Stimulated activated effector memory CD8-positive, alpha-beta T cell treated with anti-CD3 and anti-CD28 coated beads, Interleukin-12 subunit alpha, Interleukin-12 subunit beta, amount 100 ng/mL, for 72 hours (primary cell): Measurements from ENCODE around the gene GGTLC2.
"Not testable (repeated sequence)": the region's sequence is repeated elsewhere in the genome, so short reads cannot be mapped to it uniquely, and the experiment has no call there.

Experiments used
- ATAC-seq: fragments of 150-1000 bp; cut with Tn5 transposase; 2 replicates; pipeline ENCODE4 v1.10.0; 2021
- DNase-seq, 2 donors: peaks; one replicate each; pipeline ENCODE4 v3.0.0; 2021 to 2022; ENCODE audit warnings: low spot score in 2 of 2
- H3K27ac Mint-ChIP-seq: one replicate; pipeline ENCODE4 v1.8.0; 2022; ENCODE audit warnings: mild to moderate bottlenecking, mixed read lengths
- H3K36me3 Mint-ChIP-seq: one replicate; pipeline ENCODE4 v1.8.0; 2022; ENCODE audit warnings: mild to moderate bottlenecking, mixed read lengths
- H3K4me1 Mint-ChIP-seq: one replicate; pipeline ENCODE4 v1.8.0; 2022; ENCODE audit warnings: mixed read lengths
- H3K4me3 Mint-ChIP-seq: one replicate; pipeline ENCODE4 v1.8.0; 2022; ENCODE audit warnings: mild to moderate bottlenecking, mixed read lengths
- H3K9me3 Mint-ChIP-seq: one replicate; pipeline ENCODE4 v1.8.0; 2022; ENCODE audit warnings: mixed read lengths

GGTLC2 gene

DNA sequence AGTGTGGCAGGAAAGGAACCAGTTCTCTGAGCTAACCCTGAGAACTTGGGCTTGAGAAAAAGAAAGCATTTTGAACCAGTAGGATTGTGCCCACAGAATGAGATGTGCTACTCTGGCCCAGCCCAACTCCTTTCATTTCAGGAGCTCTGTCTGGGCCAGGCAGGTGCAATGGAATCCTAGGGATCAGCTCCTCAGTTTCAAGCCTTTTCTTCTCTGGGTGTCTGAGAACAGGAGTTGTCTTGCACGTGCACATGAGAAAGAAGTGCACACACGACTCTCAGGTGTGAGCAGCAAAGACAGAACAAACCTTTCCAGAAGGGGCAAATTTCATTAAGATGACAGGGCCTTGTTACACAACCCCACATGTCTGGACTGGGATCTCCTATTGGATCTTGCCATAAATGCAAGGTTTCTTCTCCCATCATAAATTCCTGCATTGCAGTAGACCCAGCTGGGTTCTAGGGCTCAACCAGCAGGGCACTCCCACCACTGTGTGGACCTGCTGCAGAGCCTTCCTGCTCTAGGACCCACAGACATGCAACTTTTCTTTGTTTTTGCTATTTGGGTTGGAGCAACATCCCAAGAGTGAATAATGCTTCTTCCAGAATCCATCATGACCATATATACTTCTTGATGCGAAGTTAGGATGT is 24.5 kb upstream of the GGTLC2 start:
- H3K9me3 Mint-ChIP-seq: peaks cover 3% of the 10 kb centered on the region
- H3K4me3 Mint-ChIP-seq: no peak overlapping the region
- no peaks in the 10 kb centered on the region for H3K36me3 Mint-ChIP-seq
- no peak overlapping the region for H3K27ac Mint-ChIP-seq
- no peak for DNase-seq
- ATAC-seq: no peak
- peaks cover 12% of the 10 kb centered on the region for H3K4me1 Mint-ChIP-seq

GRCh38 chr22:22628546-22629495 is 15.6 kb upstream of the GGTLC2 start:
- H3K4me1 Mint-ChIP-seq, H3K36me3 Mint-ChIP-seq, H3K9me3 Mint-ChIP-seq, H3K4me3 Mint-ChIP-seq, DNase-seq, H3K27ac Mint-ChIP-seq: not testable (repeated sequence)
- peak; percentile 36 for ATAC-seq

- H3K4me3 Mint-ChIP-seq, ATAC-seq, DNase-seq, H3K4me1 Mint-ChIP-seq, H3K27ac Mint-ChIP-seq, H3K9me3 Mint-ChIP-seq, H3K36me3 Mint-ChIP-seq: not testable (repeated sequence)
Observed at GRCh38 chr22:22631223-22631652, 13.2 kb upstream of the GGTLC2 start.

GRCh38 chr22:22632226-22632625 is 12.2 kb upstream of the GGTLC2 start:
- not testable (repeated sequence) for H3K4me1 Mint-ChIP-seq, H3K4me3 Mint-ChIP-seq, H3K27ac Mint-ChIP-seq, ATAC-seq, H3K9me3 Mint-ChIP-seq, H3K36me3 Mint-ChIP-seq, DNase-seq

- not testable (repeated sequence) for DNase-seq, H3K27ac Mint-ChIP-seq, H3K36me3 Mint-ChIP-seq, H3K4me1 Mint-ChIP-seq, H3K9me3 Mint-ChIP-seq, ATAC-seq, H3K4me3 Mint-ChIP-seq
Observed at GRCh38 chr22:22633533-22633932, 10.9 kb upstream of the GGTLC2 start.

DNA sequence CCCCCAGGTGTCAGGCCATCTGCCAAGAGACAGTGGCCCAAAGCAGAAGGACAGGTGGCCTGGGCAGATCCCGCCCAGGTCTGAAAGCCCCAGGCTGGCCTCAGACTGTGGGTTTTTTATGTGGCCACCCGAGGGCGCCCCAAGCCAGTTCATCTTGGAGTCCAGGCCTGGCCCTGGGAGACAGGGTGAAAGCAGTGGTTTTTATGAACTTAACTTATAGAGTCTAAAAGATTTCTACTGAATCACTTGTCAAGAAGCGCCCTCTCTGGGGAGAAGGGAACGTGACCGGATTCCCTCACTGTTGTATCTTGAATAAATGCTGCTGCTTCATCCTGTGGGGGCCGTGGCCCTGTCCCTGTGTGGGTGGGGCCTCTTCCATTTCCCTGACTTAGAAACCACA is 8.2 kb upstream of the GGTLC2 start:
- H3K4me1 Mint-ChIP-seq, H3K4me3 Mint-ChIP-seq, H3K36me3 Mint-ChIP-seq, H3K27ac Mint-ChIP-seq, ATAC-seq, H3K9me3 Mint-ChIP-seq: not testable (repeated sequence)
- DNase-seq: peak in 1 of 2 donors; percentile 61

GRCh38 chr22:22638313-22638712 is 6.1 kb upstream of the GGTLC2 start:
- not testable (repeated sequence) for H3K4me1 Mint-ChIP-seq, H3K4me3 Mint-ChIP-seq, DNase-seq, H3K9me3 Mint-ChIP-seq, H3K27ac Mint-ChIP-seq, H3K36me3 Mint-ChIP-seq, ATAC-seq

DNA sequence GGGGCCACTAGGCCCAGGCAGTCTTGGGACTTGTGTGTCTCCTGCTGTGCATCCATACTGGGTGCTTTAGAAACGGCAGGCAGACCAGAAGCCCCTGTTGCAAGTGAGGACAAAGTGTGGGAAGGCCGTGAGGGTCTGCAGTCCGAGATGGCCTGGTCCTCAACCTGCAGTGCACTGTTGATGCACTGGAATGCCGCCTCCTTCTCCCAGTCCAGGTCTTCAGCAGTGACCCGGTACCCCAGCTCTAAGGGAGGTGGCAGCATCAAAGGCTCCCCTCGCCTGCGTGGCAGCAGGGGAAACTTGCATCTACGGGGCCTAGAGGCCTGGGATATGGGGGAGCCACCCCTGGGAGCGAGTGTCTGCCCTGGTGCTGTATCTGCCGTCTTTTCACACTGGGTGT is 2.2 kb upstream of the GGTLC2 start:
- H3K4me1 Mint-ChIP-seq, H3K36me3 Mint-ChIP-seq, ATAC-seq, DNase-seq, H3K27ac Mint-ChIP-seq, H3K4me3 Mint-ChIP-seq, H3K9me3 Mint-ChIP-seq: not testable (repeated sequence)

DNA sequence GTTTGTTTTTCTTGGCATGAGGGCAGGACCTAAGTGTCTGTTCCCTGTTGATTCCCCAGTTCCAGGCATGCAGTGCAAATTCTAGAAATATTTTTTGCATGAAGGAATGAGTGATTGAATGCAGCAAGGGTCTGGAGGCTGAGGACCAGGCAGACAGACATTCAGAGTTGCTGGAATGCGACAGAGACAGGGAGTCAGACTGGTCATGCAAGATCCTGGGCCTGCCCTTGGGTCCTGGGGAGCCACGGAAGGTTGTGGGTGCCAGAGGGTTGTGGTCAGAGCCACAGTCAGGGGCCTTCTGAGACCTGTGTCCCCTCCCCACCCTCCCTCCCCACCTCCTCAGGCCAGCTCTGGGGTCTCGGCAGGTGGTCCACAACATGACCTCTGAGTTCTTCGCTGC is 1.6 kb downstream of the GGTLC2 start:
- not testable (repeated sequence) for ATAC-seq, H3K9me3 Mint-ChIP-seq, H3K36me3 Mint-ChIP-seq, H3K4me1 Mint-ChIP-seq, H3K4me3 Mint-ChIP-seq, DNase-seq, H3K27ac Mint-ChIP-seq

- DNase-seq: peak in 1 of 2 donors; percentile 64
- not testable (repeated sequence) for H3K4me1 Mint-ChIP-seq, H3K9me3 Mint-ChIP-seq, ATAC-seq, H3K27ac Mint-ChIP-seq, H3K4me3 Mint-ChIP-seq, H3K36me3 Mint-ChIP-seq
Observed at GRCh38 chr22:22647952-22648351, 3.5 kb downstream of the GGTLC2 start.

GRCh38 chr22:22648863-22649536 is 4.6 kb downstream of the GGTLC2 start:
- not testable (repeated sequence) for DNase-seq, H3K4me1 Mint-ChIP-seq, H3K9me3 Mint-ChIP-seq, ATAC-seq, H3K4me3 Mint-ChIP-seq, H3K36me3 Mint-ChIP-seq
- H3K27ac Mint-ChIP-seq: peak overlapping the region; percentile 56

DNA sequence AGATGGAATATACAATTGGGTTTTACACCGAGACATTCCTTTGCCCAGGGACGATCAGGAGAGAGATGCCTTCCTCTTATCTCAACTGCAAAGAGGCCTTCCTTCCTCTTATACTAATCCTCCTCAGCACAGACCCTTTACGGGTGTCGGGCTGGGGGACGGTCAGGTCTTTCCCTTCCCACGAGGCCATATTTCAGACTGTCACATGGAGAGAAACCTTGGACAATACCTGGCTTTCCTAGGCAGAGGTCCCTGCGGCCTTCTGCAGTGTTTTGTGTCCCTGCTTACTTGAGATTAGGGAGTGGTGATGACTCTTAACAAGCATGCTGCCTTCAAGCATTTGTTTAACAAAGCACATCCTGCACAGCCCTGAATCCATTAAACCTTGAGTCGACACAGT is 5.3 kb downstream of the GGTLC2 start:
- not testable (repeated sequence) for DNase-seq, H3K27ac Mint-ChIP-seq, ATAC-seq, H3K4me3 Mint-ChIP-seq, H3K4me1 Mint-ChIP-seq, H3K36me3 Mint-ChIP-seq, H3K9me3 Mint-ChIP-seq

- ATAC-seq, H3K9me3 Mint-ChIP-seq, DNase-seq, H3K4me1 Mint-ChIP-seq, H3K4me3 Mint-ChIP-seq, H3K36me3 Mint-ChIP-seq, H3K27ac Mint-ChIP-seq: not testable (repeated sequence)
Observed at GRCh38 chr22:22650398-22650797, 6.0 kb downstream of the GGTLC2 start.

GRCh38 chr22:22650803-22651515 is 6.5 kb downstream of the GGTLC2 start:
- H3K27ac Mint-ChIP-seq, DNase-seq, H3K4me3 Mint-ChIP-seq, ATAC-seq, H3K36me3 Mint-ChIP-seq, H3K4me1 Mint-ChIP-seq, H3K9me3 Mint-ChIP-seq: not testable (repeated sequence)

GRCh38 chr22:22651593-22651992 is 7.2 kb downstream of the GGTLC2 start:
- not testable (repeated sequence) for DNase-seq, ATAC-seq

More at GRCh38 chr22:22651593-22651992, 7.2 kb downstream of the GGTLC2 start:
- H3K4me1 Mint-ChIP-seq, H3K9me3 Mint-ChIP-seq, H3K4me3 Mint-ChIP-seq, H3K36me3 Mint-ChIP-seq, H3K27ac Mint-ChIP-seq: not testable (repeated sequence)
